ENCODE data around the gene HSPA9. TPM values are rescaled to one million over a fixed set of nuclear protein-coding genes. Genes with fewer than 3 reads are reported as not detected.
A peak's percentile ranks its signal among the peaks of the same experiment; 100 is the strongest.

The HSPA9 gene
- 275 TPM for total RNA-seq

DNA sequence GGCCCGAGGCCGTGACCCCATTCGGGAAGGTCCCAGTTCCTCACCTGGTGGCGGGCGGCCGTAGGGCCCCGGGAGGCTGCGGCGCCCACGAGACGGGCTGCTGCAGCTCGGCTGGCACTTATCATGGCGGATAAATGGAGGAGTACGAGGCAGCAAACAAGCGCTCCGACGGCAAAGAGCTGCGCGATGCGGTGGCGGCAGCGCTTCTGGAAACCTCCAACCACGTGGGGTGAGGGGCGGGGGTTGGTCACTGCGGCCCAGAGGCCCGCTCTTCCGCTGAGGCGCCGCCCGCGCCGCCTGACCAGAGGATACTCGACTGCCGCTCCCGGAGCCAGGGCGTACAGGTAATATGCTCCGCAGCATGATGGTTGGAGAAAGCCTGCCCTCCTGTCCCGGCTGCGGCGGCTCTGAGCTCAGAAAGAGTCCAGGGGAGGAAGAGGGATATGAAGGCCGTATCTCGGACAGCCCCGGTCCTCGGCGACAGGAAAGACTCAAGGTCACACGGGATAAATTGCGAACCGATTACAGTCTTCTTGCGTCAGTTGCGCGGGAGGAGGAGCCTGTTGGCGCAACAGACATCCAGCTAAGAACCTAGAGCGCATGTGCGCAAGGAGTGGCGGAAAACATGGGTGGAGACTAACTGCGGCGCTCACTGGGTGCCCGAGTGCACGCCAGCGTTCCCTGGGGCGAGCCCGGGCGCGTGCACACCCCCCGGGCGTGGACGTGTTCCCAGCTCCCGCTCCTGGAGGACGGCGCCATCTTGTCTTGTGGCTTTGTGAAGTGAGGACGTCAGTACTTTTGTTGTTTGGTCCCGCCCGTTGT lies at the start of gene HSPA9:
Gene HSPA9, minus strand, starts transcription at position 208 of the 822 bp plus-strand sequence. Its CDS starts 83 bp downstream, at position 125.

DNA sequence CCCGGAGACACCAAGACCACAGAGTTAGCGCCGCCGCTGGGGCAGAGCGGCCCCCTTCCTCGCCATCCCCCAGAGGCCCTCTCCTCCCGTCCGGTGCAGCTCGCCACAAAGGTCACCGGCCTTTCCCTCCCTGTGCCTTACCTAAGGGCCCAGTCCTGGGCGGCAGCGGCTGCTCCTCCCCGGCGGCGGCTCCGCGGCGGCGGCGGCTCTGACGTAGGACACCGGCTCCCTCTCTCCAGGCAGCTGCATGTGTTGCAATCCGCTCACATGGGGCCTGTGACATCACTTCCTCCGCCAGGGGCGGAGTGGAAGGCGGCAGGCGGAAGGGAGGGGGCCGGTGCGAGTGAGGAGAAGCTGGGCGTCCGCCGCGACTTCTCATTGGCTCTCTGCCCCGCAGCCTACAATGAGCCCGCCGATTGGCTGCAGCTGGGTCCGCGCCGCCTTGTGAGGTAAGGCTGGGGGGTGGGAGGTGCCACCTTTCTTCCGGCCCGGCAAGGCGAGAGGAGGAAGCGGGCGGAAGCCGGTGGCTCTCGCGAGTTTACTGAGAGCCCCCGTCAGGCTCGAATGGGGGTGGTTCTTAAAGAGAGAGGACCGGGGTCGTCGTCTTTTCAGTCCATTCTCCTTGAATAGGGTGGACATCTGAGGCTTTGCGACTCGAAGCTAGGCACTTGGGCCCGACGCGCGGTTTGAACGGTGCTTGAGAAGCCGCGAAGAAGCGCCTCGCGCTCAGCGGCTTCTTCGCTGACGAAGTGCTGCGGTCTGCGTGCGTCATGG lies 32.1 kb downstream of the HSPA9 start, which contains the start of gene ETF1:
Gene ETF1, minus strand, starts transcription at position 281 of the 774 bp plus-strand sequence. CDS start 318 bp downstream, outside the sequence.

Small RNA genes lying within 50 kb of the gene (small RNA-seq; reads per million reads assigned to genes)
- gene RF00154 (ENCODE audit: low replicate concordance) = 59.1 reads per million, percentile 97 among the genes with 10 or more reads in this experiment
- gene RF01210 (ENCODE audit: low replicate concordance) = not detected
- 199 reads per million, percentile 98 among the genes with 10 or more reads in this experiment for gene SNORD63 (ENCODE audit: low replicate concordance)

Other genes with a start within 250 kb of the HSPA9 start
- gene CDC25C, start 243.6 kb downstream of the HSPA9 start, total RNA-seq = 5.1 TPM
- 29.5 TPM for gene FAM53C, start 237.1 kb downstream of the HSPA9 start, total RNA-seq
- 92.5 TPM for gene KDM3B, start 222.7 kb downstream of the HSPA9 start, total RNA-seq
- 3.0 TPM for gene REEP2, start 136.3 kb downstream of the HSPA9 start, total RNA-seq
- gene EGR1, start 109.9 kb downstream of the HSPA9 start, total RNA-seq = 14.7 TPM
- 50.7 TPM for gene ETF1, start 32.2 kb downstream of the HSPA9 start, total RNA-seq
- gene CTNNA1, start 178.0 kb upstream of the HSPA9 start, total RNA-seq = 379 TPM

Measured in metanephros (tissue), 2 donors.